SJSA1 (cell line): ENCODE measurements around the gene CFAP58. TPM values are rescaled to one million over a fixed set of nuclear protein-coding genes. Genes with fewer than 3 reads are reported as not detected.

Experiments used
- DNase-seq, 2 experiments: peaks; one replicate each; pipeline ENCODE4 v3.0.0-alpha.2; 2015 to 2020; ENCODE audit warnings: low spot score in 2 of 2, low read depth in 1 of 2
- H3K27ac ChIP-seq: fragments of 250-450 bp; sonication (Bioruptor Pico); 2 replicates; pipeline ENCODE4 v1.5.1; 2020; ENCODE audit warnings: mild to moderate bottlenecking, moderate library complexity
- H3K27me3 ChIP-seq: fragments of 250-450 bp; sonication (Bioruptor Pico); replicated peaks from 2 replicates; pipeline ENCODE4 v1.5.1; 2020; ENCODE audit warnings: mild to moderate bottlenecking, moderate library complexity
- H3K36me3 ChIP-seq: fragments of 250-450 bp; sonication (Bioruptor Pico); 2 replicates; pipeline ENCODE4 v1.5.1; 2020; ENCODE audit warnings: mild to moderate bottlenecking
- H3K4me1 ChIP-seq: fragments of 250-450 bp; sonication (Bioruptor Pico); replicated peaks from 2 replicates; pipeline ENCODE4 v1.6.1; 2021; ENCODE audit warnings: mild to moderate bottlenecking
- H3K4me3 ChIP-seq: fragments of 250-450 bp; sonication (Bioruptor Pico); 2 replicates; pipeline ENCODE4 v1.5.1; 2020; ENCODE audit warnings: mild to moderate bottlenecking
- H3K9me3 ChIP-seq: fragments of 250-450 bp; sonication (Bioruptor Pico); replicated peaks from 2 replicates; pipeline ENCODE4 v1.5.1; 2020; ENCODE audit warnings: mild to moderate bottlenecking
- total RNA-seq: library from RNA; depleted of rRNA; stranded (reverse); fragments of >200 nt; shearing (Covaris generic); gene quantifications from 2 replicates; pipeline ENCODE4 v1.2.3, GENCODE V29; 2014

Gene CFAP58
- total RNA-seq, 1 experiment from 2014 or later = 0.34 TPM

- H3K9me3 ChIP-seq = no peaks in the 10 kb centered on the region
- H3K27ac ChIP-seq = no peak overlapping the region
- no peak overlapping the region for H3K4me3 ChIP-seq
- no peaks in the 10 kb centered on the region for H3K27me3 ChIP-seq
- DNase-seq = no peak
- H3K36me3 ChIP-seq = no peaks in the 10 kb centered on the region
- H3K4me1 ChIP-seq = no peaks in the 10 kb centered on the region
Observed at GRCh38 chr10:104391150-104391968, 37.7 kb downstream of the CFAP58 start.

GRCh38 chr10:104391969-104392296 lies 38.3 kb downstream of the CFAP58 start:
- no peaks in the 10 kb centered on the region for H3K4me1 ChIP-seq
- no peaks in the 10 kb centered on the region for H3K9me3 ChIP-seq
- DNase-seq = no peak
- no peak overlapping the region for H3K27ac ChIP-seq
- H3K4me3 ChIP-seq = no peak overlapping the region
- no peaks in the 10 kb centered on the region for H3K36me3 ChIP-seq
- H3K27me3 ChIP-seq = no peaks in the 10 kb centered on the region

GRCh38 chr10:104393387-104393786 lies 39.8 kb downstream of the CFAP58 start:
- Histone ChIP-seq H3K27ac (no peak overlapping the region), H3K36me3 (no peaks in the 10 kb centered on the region), H3K9me3 (no peaks in the 10 kb centered on the region), H3K4me1 (no peaks in the 10 kb centered on the region), H3K27me3 (0 out of 2 replicates have a peak, but pooled peaks cover 5% of the 10 kb centered on the region), H3K4me3 (no peak overlapping the region)
- no peak for DNase-seq

- H3K4me1 ChIP-seq = no peaks in the 10 kb centered on the region
- DNase-seq = no peak
- H3K9me3 ChIP-seq = no peaks in the 10 kb centered on the region
- no peak overlapping the region for H3K27ac ChIP-seq
- H3K36me3 ChIP-seq = no peaks in the 10 kb centered on the region
- H3K27me3 ChIP-seq = 0 out of 2 replicates have a peak, but pooled peaks cover 5% of the 10 kb centered on the region
- no peak overlapping the region for H3K4me3 ChIP-seq
Observed at GRCh38 chr10:104396581-104396980, 42.9 kb downstream of the CFAP58 start.

- Histone ChIP-seq H3K4me1 (no peaks in the 10 kb centered on the region), H3K4me3 (no peak overlapping the region), H3K9me3 (no peaks in the 10 kb centered on the region), H3K27ac (no peak overlapping the region), H3K27me3 (peaks cover 3% of the 10 kb centered on the region; the same call in 1 of the 2 replicates), H3K36me3 (no peaks in the 10 kb centered on the region)
- DNase-seq = no peak
Observed at GRCh38 chr10:104403636-104404035, 50.0 kb downstream of the CFAP58 start.

- peaks cover 2% of the 10 kb centered on the region; the same call in 1 of the 2 replicates for H3K27me3 ChIP-seq
- DNase-seq = no peak
- H3K9me3 ChIP-seq = no peaks in the 10 kb centered on the region
- no peaks in the 10 kb centered on the region for H3K36me3 ChIP-seq
- H3K27ac ChIP-seq = no peak overlapping the region
- no peak overlapping the region for H3K4me3 ChIP-seq
- no peaks in the 10 kb centered on the region for H3K4me1 ChIP-seq
Observed at GRCh38 chr10:104406715-104407650, 53.4 kb downstream of the CFAP58 start.

- no peaks in the 10 kb centered on the region for H3K36me3 ChIP-seq
- H3K27me3 ChIP-seq = no peaks in the 10 kb centered on the region
- H3K4me1 ChIP-seq = no peaks in the 10 kb centered on the region
- H3K9me3 ChIP-seq = no peaks in the 10 kb centered on the region
- H3K4me3 ChIP-seq = no peak overlapping the region
- H3K27ac ChIP-seq = no peak overlapping the region
- no peak for DNase-seq
Observed at GRCh38 chr10:104413528-104413927, 59.9 kb downstream of the CFAP58 start.

- Histone ChIP-seq H3K4me3 (no peak overlapping the region), H3K36me3 (no peaks in the 10 kb centered on the region), H3K4me1 (no peaks in the 10 kb centered on the region), H3K27ac (no peak overlapping the region), H3K27me3 (no peaks in the 10 kb centered on the region), H3K9me3 (no peaks in the 10 kb centered on the region)
- DNase-seq = no peak
Observed at GRCh38 chr10:104415526-104416165, 62.0 kb downstream of the CFAP58 start.

- Histone ChIP-seq H3K27me3 (no peaks in the 10 kb centered on the region), H3K27ac (no peak overlapping the region), H3K4me3 (no peak overlapping the region), H3K4me1 (no peaks in the 10 kb centered on the region), H3K9me3 (no peaks in the 10 kb centered on the region), H3K36me3 (no peaks in the 10 kb centered on the region)
- no peak for DNase-seq
Observed at GRCh38 chr10:104416851-104417250, 63.2 kb downstream of the CFAP58 start.

- H3K4me1 ChIP-seq = no peaks in the 10 kb centered on the region
- no peaks in the 10 kb centered on the region for H3K27me3 ChIP-seq
- DNase-seq = no peak
- no peaks in the 10 kb centered on the region for H3K36me3 ChIP-seq
- H3K9me3 ChIP-seq = no peaks in the 10 kb centered on the region
- H3K4me3 ChIP-seq = no peak overlapping the region
- no peak overlapping the region for H3K27ac ChIP-seq
Observed at GRCh38 chr10:104417637-104418292, 64.1 kb downstream of the CFAP58 start.

- no peak for DNase-seq
- no peaks in the 10 kb centered on the region for H3K36me3 ChIP-seq
- no peaks in the 10 kb centered on the region for H3K9me3 ChIP-seq
- H3K4me3 ChIP-seq = no peak overlapping the region
- peaks cover 6% of the 10 kb centered on the region for H3K27me3 ChIP-seq
- H3K4me1 ChIP-seq = no peaks in the 10 kb centered on the region
- no peak overlapping the region for H3K27ac ChIP-seq
Observed at GRCh38 chr10:104424719-104425118, 71.1 kb downstream of the CFAP58 start.

GRCh38 chr10:104427989-104428388 lies 74.4 kb downstream of the CFAP58 start:
- Histone ChIP-seq H3K9me3 (no peaks in the 10 kb centered on the region), H3K27ac (no peak overlapping the region), H3K27me3 (peaks cover 6% of the 10 kb centered on the region), H3K4me1 (no peaks in the 10 kb centered on the region), H3K36me3 (no peaks in the 10 kb centered on the region), H3K4me3 (no peak overlapping the region)
- no peak for DNase-seq

GRCh38 chr10:104429846-104430245 lies 76.2 kb downstream of the CFAP58 start:
- H3K36me3 ChIP-seq = no peaks in the 10 kb centered on the region
- DNase-seq = no peak
- H3K4me1 ChIP-seq = no peaks in the 10 kb centered on the region

More at GRCh38 chr10:104429846-104430245, 76.2 kb downstream of the CFAP58 start:
- Histone ChIP-seq H3K4me3 (no peak overlapping the region), H3K27ac (no peak overlapping the region), H3K27me3 (peaks cover 6% of the 10 kb centered on the region), H3K9me3 (no peaks in the 10 kb centered on the region)
